Lower lobe of right lung (tissue), 2 donors: ENCODE data around the gene LMAN2L. TPM values are rescaled to one million over a fixed set of nuclear protein-coding genes. Genes with fewer than 3 reads are reported as not detected.

ENCODE experiments used
- ATAC-seq, 2 donors: fragments of 200-7000 bp; cut with Tn5 transposase; one replicate each; pipeline ENCODE4 v1.9.1; 2020 to 2022; ENCODE audit warnings: mild to moderate bottlenecking in 2 of 2, moderate library complexity in 2 of 2
- DNase-seq: peaks from one replicate; pipeline ENCODE4 v3.0.0-alpha.2; 2020
- H3K27ac ChIP-seq: fragments of 200-600 bp; one replicate; pipeline ENCODE4 v1.8.0; 2022
- H3K27me3 ChIP-seq: fragments of 200-600 bp; one replicate; pipeline ENCODE4 v1.8.0; 2022; ENCODE audit warnings: low read depth
- H3K36me3 ChIP-seq: fragments of 200-600 bp; one replicate; pipeline ENCODE4 v1.8.0; 2022; ENCODE audit warnings: mild to moderate bottlenecking
- H3K4me1 ChIP-seq: fragments of 200-600 bp; one replicate; pipeline ENCODE4 v1.8.0; 2022
- H3K4me3 ChIP-seq: fragments of 200-600 bp; one replicate; pipeline ENCODE4 v1.8.0; 2022; ENCODE audit warnings: mild to moderate bottlenecking
- H3K9me3 ChIP-seq: fragments of 200-600 bp; one replicate; pipeline ENCODE4 v1.8.0; 2022
- intact Hi-C: fragments of 100-400 bp; cut with DNase I; formaldehyde crosslinking; loops from one replicate; pipeline ENCODE4 v1.11.0; 2022
- total RNA-seq: library from RNA; stranded (reverse); fragmentation: NEBNext Ultra II Directional; extraction: Animal tissue kit (Norgen Biotek cat#: 25700); gene quantifications from one replicate; pipeline ENCODE4 v1.2.1, GENCODE V29; 2021
- TF ChIP-seq, protein P1 (sequence below): fragments of 200-600 bp; IDR thresholded peaks from one replicate; pipeline ENCODE4 v1.8.0; 2022; ENCODE audit warnings: antibody characterized with exemption, mild to moderate bottlenecking
- donor health status: DM: no; HTN: yes; CAD: no; lungs with severe emphysema.

Gene LMAN2L
- total RNA-seq, 1 donor from 2014 or later: 20.9 TPM

DNA sequence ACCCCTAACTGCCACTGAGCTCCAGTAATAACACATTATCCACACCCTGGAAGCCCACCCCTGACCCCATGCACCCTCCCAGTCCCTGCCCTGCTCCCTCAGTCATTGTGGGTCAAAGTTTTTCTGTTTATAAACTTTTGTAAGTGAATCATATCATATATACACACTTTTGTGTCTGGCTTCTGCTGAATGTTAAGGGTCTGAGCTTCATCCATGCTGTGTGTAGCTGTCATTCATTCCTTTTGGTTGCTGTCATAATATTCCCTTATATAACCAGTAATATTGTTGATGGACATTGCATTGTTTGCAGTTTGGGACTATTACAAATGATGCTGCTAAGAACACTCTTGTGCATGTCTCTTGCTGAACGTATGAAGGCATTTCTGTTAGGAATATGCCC, 35.3 kb upstream of the LMAN2L start:
- intact Hi-C loops: no loop called here
- Histone ChIP-seq H3K9me3 (no peaks in the 10 kb centered on the region), H3K27ac (no peak overlapping the region), H3K4me1 (peaks cover 19% of the 10 kb centered on the region), H3K36me3 (no peaks in the 10 kb centered on the region), H3K4me3 (no peak overlapping the region), H3K27me3 (no peaks in the 10 kb centered on the region)
- TF ChIP-seq, protein P1, sequence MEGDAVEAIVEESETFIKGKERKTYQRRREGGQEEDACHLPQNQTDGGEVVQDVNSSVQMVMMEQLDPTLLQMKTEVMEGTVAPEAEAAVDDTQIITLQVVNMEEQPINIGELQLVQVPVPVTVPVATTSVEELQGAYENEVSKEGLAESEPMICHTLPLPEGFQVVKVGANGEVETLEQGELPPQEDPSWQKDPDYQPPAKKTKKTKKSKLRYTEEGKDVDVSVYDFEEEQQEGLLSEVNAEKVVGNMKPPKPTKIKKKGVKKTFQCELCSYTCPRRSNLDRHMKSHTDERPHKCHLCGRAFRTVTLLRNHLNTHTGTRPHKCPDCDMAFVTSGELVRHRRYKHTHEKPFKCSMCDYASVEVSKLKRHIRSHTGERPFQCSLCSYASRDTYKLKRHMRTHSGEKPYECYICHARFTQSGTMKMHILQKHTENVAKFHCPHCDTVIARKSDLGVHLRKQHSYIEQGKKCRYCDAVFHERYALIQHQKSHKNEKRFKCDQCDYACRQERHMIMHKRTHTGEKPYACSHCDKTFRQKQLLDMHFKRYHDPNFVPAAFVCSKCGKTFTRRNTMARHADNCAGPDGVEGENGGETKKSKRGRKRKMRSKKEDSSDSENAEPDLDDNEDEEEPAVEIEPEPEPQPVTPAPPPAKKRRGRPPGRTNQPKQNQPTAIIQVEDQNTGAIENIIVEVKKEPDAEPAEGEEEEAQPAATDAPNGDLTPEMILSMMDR: no peak
- ATAC-seq (no peak), DNase-seq (no peak)

- Histone ChIP-seq H3K36me3 (no peaks in the 10 kb centered on the region), H3K9me3 (no peaks in the 10 kb centered on the region), H3K4me1 (peaks cover 26% of the 10 kb centered on the region), H3K27me3 (no peaks in the 10 kb centered on the region), H3K27ac (peak overlapping the region; percentile 60), H3K4me3 (peak overlapping the region; percentile 47)
- peak; percentile 25 to 52 for ATAC-seq
- DNase-seq: peak; percentile 54
- intact Hi-C loops: no loop called here
- TF ChIP-seq, protein P1: no peak
These were observed 34.1 kb upstream of the LMAN2L start for GRCh38 chr2:96773922-96774321.

GRCh38 chr2:96772903-96773671, 33.2 kb upstream of the LMAN2L start:
- no peak for DNase-seq
- intact Hi-C loops: no loop called here

GRCh38 chr2:96771796-96772618, 32.1 kb upstream of the LMAN2L start:
- Histone ChIP-seq H3K27ac (no peak overlapping the region), H3K36me3 (no peaks in the 10 kb centered on the region), H3K27me3 (no peaks in the 10 kb centered on the region), H3K9me3 (no peaks in the 10 kb centered on the region), H3K4me1 (peaks cover 26% of the 10 kb centered on the region), H3K4me3 (no peak overlapping the region)
- peak; percentile 86 to 87 for ATAC-seq
- intact Hi-C loops: no loop called here
- peak; percentile 73 for DNase-seq
- TF ChIP-seq, protein P1: no peak

More at GRCh38 chr2:96772903-96773671, 33.2 kb upstream of the LMAN2L start:
- TF ChIP-seq, protein P1: no peak
- Histone ChIP-seq H3K27ac (no peak overlapping the region), H3K27me3 (no peaks in the 10 kb centered on the region), H3K36me3 (no peaks in the 10 kb centered on the region), H3K9me3 (no peaks in the 10 kb centered on the region), H3K4me3 (no peak overlapping the region), H3K4me1 (peaks cover 26% of the 10 kb centered on the region)
- no peak for ATAC-seq

DNA sequence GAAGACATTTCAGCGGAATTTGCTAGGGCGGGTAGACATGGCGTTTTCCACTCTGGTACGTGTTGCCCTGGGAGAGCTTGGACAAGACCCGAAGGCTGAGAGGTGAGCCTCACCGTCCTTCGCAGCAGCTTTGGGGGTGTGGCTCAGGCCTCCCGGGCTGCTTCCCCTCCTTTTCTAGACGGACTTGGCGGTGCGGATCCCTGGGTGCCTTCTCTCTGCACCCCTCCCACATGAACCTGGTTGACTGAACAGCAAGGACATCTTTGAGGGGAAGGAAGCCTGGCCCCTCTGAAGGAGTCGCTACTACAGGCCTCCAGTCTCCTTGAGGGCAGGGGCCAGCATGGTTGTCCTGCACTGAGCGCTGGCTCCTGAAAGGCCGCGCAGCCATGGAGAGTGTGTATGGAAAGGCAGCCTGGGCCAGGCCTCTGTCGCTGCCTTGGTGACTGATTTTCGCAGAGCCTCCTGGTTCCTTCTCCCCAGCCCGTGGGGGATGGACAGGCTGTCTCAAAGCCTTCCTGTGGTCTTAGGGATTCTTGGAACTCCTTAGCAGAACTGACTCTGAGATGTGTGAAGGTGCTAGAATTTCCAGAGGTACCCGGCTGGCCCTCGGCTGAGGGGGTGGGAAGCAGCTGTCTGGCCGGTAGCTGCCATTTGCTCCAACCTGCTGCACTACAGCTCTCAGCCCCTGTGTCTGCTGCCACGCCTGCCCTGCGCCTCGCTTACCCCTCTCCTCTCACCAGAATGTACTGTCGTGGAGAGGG, 30.8 kb upstream of the LMAN2L start:
- Histone ChIP-seq H3K9me3 (no peaks in the 10 kb centered on the region), H3K27me3 (no peaks in the 10 kb centered on the region), H3K27ac (no peak overlapping the region), H3K36me3 (no peaks in the 10 kb centered on the region), H3K4me1 (peaks cover 35% of the 10 kb centered on the region), H3K4me3 (no peak overlapping the region)
- DNase-seq (no peak), ATAC-seq (no peak)
- intact Hi-C loops: no loop called here
- TF ChIP-seq, protein P1: no peak
